PC-9 (cell line): ENCODE results near the gene DBN1. TPM values are rescaled to one million over a fixed set of nuclear protein-coding genes. Genes with fewer than 3 reads are reported as not detected.

Source experiments
- BruUV-seq: library from RNA; stranded (reverse); fragments of 400-500 nt; replicated peaks from 2 replicates; lab custom pipeline; 2021; lab: Mats Ljungman, UMichigan
- CTCF ChIA-PET: fragments of 300-600 bp; sonication (Branson Sonifier 250); formaldehyde crosslinking; loops from one replicate; lab custom pipeline; 2022; ENCODE audit warnings: antibody characterized with exemption; lab: Charles Lee
- POLR2A ChIA-PET: fragments of 300-600 bp; sonication (Branson Sonifier 250); formaldehyde crosslinking; loops from one replicate; lab custom pipeline; 2022; ENCODE audit warnings: antibody characterized with exemption; ENCODE audit not compliant: unreplicated experiment; lab: Charles Lee
- DNase-seq, 2 experiments: peaks; one replicate each; pipeline versions ENCODE4 v3.0.0 to v3.0.0-alpha.2; 2015 to 2022; ENCODE audit warnings: mixed read lengths in 1 of 2
- H2AFZ ChIP-seq: fragments of 200-600 bp; sonication (generic); 2 replicates; pipeline ENCODE4 v1.8.1; 2017; ENCODE audit warnings: antibody characterized with exemption
- H3F3A ChIP-seq: fragments of 200-600 bp; sonication (generic); 2 replicates; pipeline ENCODE4 v1.8.1; 2017; ENCODE audit warnings: antibody characterized with exemption, mild to moderate bottlenecking, low read depth; ENCODE audit not compliant: insufficient read depth
- H3K27ac ChIP-seq: fragments of 200-600 bp; sonication (generic); 2 replicates; pipeline ENCODE4 v1.6.1; 2016; ENCODE audit warnings: mixed run types
- H3K27me3 ChIP-seq: fragments of 200-600 bp; sonication (generic); 2 replicates; pipeline ENCODE4 v1.6.1; 2016; ENCODE audit warnings: low read depth, mixed run types; ENCODE audit not compliant: insufficient read depth
- H3K36me3 ChIP-seq: fragments of 200-600 bp; sonication (generic); 2 replicates; pipeline ENCODE4 v1.6.1; 2016; ENCODE audit warnings: low read depth, mixed run types
- H3K4me1 ChIP-seq: fragments of 200-600 bp; sonication (generic); replicated peaks from 2 replicates; pipeline ENCODE4 v1.6.1; 2016; ENCODE audit warnings: mixed run types; ENCODE audit not compliant: insufficient read depth
- H3K4me2 ChIP-seq: fragments of 200-600 bp; sonication (generic); 2 replicates; pipeline ENCODE4 v1.6.1; 2017; ENCODE audit warnings: mixed run types
- H3K4me3 ChIP-seq: fragments of 200-600 bp; sonication (generic); 2 replicates; pipeline ENCODE4 v1.6.1; 2016; ENCODE audit warnings: mixed run types
- H3K79me2 ChIP-seq: fragments of 200-600 bp; sonication (generic); 2 replicates; pipeline ENCODE4 v1.6.1; 2017; ENCODE audit warnings: low read depth, mixed run types
- H3K9me2 ChIP-seq: fragments of 200-600 bp; sonication (generic); 2 replicates; pipeline ENCODE4 v1.8.1; 2017; ENCODE audit warnings: mild to moderate bottlenecking; ENCODE audit not compliant: insufficient read depth
- H3K9me3 ChIP-seq: fragments of 200-600 bp; sonication (generic); 2 replicates; pipeline ENCODE4 v1.8.1; 2016; ENCODE audit warnings: low read depth; ENCODE audit not compliant: insufficient read depth
- H4K20me1 ChIP-seq: fragments of 200-600 bp; sonication (generic); 2 replicates; pipeline ENCODE4 v1.8.1; 2017; ENCODE audit not compliant: insufficient read depth
- CTCF ChIP-seq: fragments of 200-600 bp; sonication (generic); conservative IDR thresholded peaks from 2 replicates; pipeline ENCODE4 v1.6.1; 2017; ENCODE audit warnings: mixed run types, antibody characterized with exemption, mild to moderate bottlenecking, moderate library complexity
- EZH2 ChIP-seq: fragments of 200-600 bp; sonication (generic); IDR thresholded peaks from 2 replicates; pipeline ENCODE4 v1.8.0; 2017; ENCODE audit warnings: antibody characterized with exemption, low read depth
- intact Hi-C: fragments of 100-400 bp; cut with micrococcal nuclease; formaldehyde crosslinking; loops from one replicate; pipeline ENCODE4 v1.10.0; 2022; ENCODE audit not compliant: unreplicated experiment
- total RNA-seq: library from RNA; stranded (reverse); gene quantifications from 2 replicates; pipeline ENCODE4 v1.2.3, GENCODE V29; 2021

DBN1 gene
- total RNA-seq, 1 experiment from 2014 or later, result 144 TPM

- H3K4me3 ChIP-seq, result no peak overlapping the region
- H3K4me1 ChIP-seq, result peaks cover 17% of the 10 kb centered on the region
- H2AFZ ChIP-seq, result no peak overlapping the region
- H3K27me3 ChIP-seq, result no peaks in the 10 kb centered on the region
- H3K9me3 ChIP-seq, result no peaks in the 10 kb centered on the region
- no peaks in the 10 kb centered on the region for H4K20me1 ChIP-seq
- H3K27ac ChIP-seq, result no peak overlapping the region
- no peak overlapping the region for H3K4me2 ChIP-seq
- peaks cover 24% of the 10 kb centered on the region for H3K79me2 ChIP-seq
- ChIA-PET CTCF (no interaction called here), POLR2A (no interaction called here)
- no peak for DNase-seq
- H3K36me3 ChIP-seq, result peaks cover 5% of the 10 kb centered on the region
- H3F3A ChIP-seq, result peaks cover 7% of the 10 kb centered on the region; the same call in 1 of the 2 replicates
- TF ChIP-seq CTCF (no peak), EZH2 (no peak)
- H3K9me2 ChIP-seq, result no peaks in the 10 kb centered on the region
- BruUV-seq, result no TSS peak
- intact Hi-C loops, result no loop called here
Observed at GRCh38 chr5:177514541-177514940, 41.1 kb upstream of the DBN1 start.

DNA sequence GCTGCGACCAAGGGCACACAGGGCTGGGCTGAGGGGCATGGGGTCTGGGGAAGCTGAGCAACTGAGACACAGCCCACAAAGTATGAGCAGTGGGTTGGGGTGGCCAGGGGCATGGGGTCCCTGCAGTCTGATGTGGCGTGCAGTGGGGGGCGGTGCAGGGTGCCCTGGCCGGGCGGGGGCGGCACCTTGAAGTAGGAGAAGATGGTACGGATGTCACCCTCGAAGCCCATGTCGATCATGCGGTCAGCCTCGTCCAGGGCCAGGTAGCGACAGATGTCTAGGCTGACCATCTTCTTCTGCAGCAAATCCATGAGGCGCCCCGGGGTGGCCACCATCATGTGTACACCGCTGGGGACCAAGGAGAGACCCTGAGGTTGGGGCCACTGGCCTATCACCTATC is 40.1 kb upstream of the DBN1 start:
- TF ChIP-seq EZH2 (no peak), CTCF (no peak)
- no peaks in the 10 kb centered on the region for H3K9me2 ChIP-seq
- no peak overlapping the region for H3K4me2 ChIP-seq
- ChIA-PET CTCF (no interaction called here), POLR2A (no interaction called here)
- peaks cover 17% of the 10 kb centered on the region for H3K79me2 ChIP-seq
- H3K4me3 ChIP-seq, result no peak overlapping the region
- no peaks in the 10 kb centered on the region for H3K27me3 ChIP-seq
- no peak overlapping the region for H2AFZ ChIP-seq
- H3K9me3 ChIP-seq, result no peaks in the 10 kb centered on the region
- peaks cover 5% of the 10 kb centered on the region; the same call in 1 of the 2 replicates for H3K36me3 ChIP-seq
- peaks cover 10% of the 10 kb centered on the region for H3K4me1 ChIP-seq
- BruUV-seq, result no TSS peak
- no peaks in the 10 kb centered on the region for H3F3A ChIP-seq
- intact Hi-C loops, result no loop called here
- no peaks in the 10 kb centered on the region for H4K20me1 ChIP-seq
- no peak for DNase-seq
- H3K27ac ChIP-seq, result no peak overlapping the region

DNA sequence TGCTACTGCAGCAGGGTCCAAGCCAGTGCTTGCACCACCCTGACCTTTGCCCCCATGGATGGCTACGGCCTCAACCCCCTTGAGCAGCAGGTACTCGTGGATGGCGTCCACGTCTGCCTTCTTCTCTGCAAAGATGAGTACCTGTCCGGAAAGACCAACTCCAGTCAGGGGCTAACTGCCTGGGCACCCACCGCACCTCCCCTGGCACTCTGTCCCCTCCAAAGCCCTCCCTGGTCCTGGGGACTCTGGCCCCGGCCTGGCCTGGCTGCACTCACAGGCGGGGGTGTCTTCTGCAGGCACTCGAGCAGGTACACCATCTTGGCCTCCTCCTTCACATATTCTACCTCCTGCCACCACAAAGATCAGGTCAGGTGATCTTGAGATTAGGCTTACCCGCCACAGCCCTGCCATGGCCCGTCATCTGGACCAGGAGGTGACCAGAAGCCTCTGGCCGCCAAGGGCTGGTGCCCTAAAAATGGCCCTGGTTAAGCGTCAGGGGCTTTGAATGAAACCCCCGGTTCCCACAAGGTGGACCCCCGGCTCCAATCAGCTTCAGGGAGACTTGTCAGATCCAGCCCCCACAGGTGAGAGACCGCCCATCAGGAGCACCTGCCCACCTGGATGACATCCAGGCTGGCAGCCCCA is 39.4 kb upstream of the DBN1 start:
- no peak overlapping the region for H3K4me3 ChIP-seq
- H3K4me1 ChIP-seq, result peaks cover 10% of the 10 kb centered on the region
- no peaks in the 10 kb centered on the region for H3F3A ChIP-seq
- no peak overlapping the region for H3K27ac ChIP-seq
- ChIA-PET CTCF (no interaction called here), POLR2A (no interaction called here)
- no peak for DNase-seq
- TF ChIP-seq EZH2 (no peak), CTCF (no peak)
- intact Hi-C loops, result no loop called here
- no peaks in the 10 kb centered on the region for H3K27me3 ChIP-seq
- H4K20me1 ChIP-seq, result no peaks in the 10 kb centered on the region
- H3K79me2 ChIP-seq, result peaks cover 17% of the 10 kb centered on the region
- no peaks in the 10 kb centered on the region for H3K9me3 ChIP-seq
- no peaks in the 10 kb centered on the region for H3K9me2 ChIP-seq
- no peak overlapping the region for H2AFZ ChIP-seq
- no TSS peak for BruUV-seq
- peaks cover 5% of the 10 kb centered on the region; the same call in 1 of the 2 replicates for H3K36me3 ChIP-seq
- no peak overlapping the region for H3K4me2 ChIP-seq
